ENCODE data around the gene ANAPC1. TPM values are rescaled to one million over a fixed set of nuclear protein-coding genes. Genes with fewer than 3 reads are reported as not detected.

ANAPC1 gene
- total and polyA plus RNA-seq, 9 of the 15 experiments (the other 6 are each of a cell fraction or from before 2014, with no cell fraction given): 14.0 to 126 (median 78.2) TPM

GRCh38 chr2:111918383-111918806 lies 34.4 kb upstream of the ANAPC1 start:
- ChIA-PET CTCF (ENCODE audit: low intra/inter-chr PET ratio) (no interaction called here), POLR2A (interaction anchor here (0.6 to 1.4 kb wide), 4 partner anchors 9 to 1141 kb away, joined by 3 to 5 read pairs (median 4); partner anchors contain the start of gene IL36RN)
- Histone ChIP-seq H3K4me2 (ENCODE audit: insufficient read depth, low read length) (peak overlapping the region; percentile 36; the same call in 1 of the 2 replicates), H3K9ac (ENCODE audit: insufficient read depth in 1 of 2, low read depth in 2 of 2, low read length in 2 of 2) (no peak overlapping the region), H4K20me1 (replicated peaks; ENCODE audit: control insufficient read depth, insufficient read depth, low read length) (no peaks in the 10 kb centered on the region), H3K27ac (ENCODE audit: extremely low read depth, low read depth, low read length) (no peak overlapping the region), H2AFZ (ENCODE audit: low read depth, low read length) (no peak overlapping the region), H3K79me2 (ENCODE audit: control insufficient read depth, insufficient read depth, low read length) (no peaks in the 10 kb centered on the region), H3K4me3 (no peak overlapping the region), H3K36me3 (ENCODE audit: control insufficient read depth, insufficient read depth, low read length) (no peaks in the 10 kb centered on the region), H3K9me3 (replicated peaks; ENCODE audit: control insufficient read depth, insufficient read depth, low read depth, low read length) (no peaks in the 10 kb centered on the region), H3K27me3 (ENCODE audit: control insufficient read depth in 2 of 2, insufficient read depth in 2 of 2, low read length in 2 of 2) (no peaks in the 10 kb centered on the region; a peak in 1 of 5 replicates), H3K4me1 (replicated peaks in 1 of 2; ENCODE audit: control insufficient read depth in 2 of 2, insufficient read depth in 2 of 2, low read length in 2 of 2) (peaks cover 8 to 16% of the 10 kb centered on the region in 2 experiments; a peak in 4 of 5 replicates), H3K9me1 (ENCODE audit: control insufficient read depth, insufficient read depth, low read length) (no peaks in the 10 kb centered on the region)
- intact Hi-C loops (cut with micrococcal nuclease) (no loop called here), in situ Hi-C loops (cut with MboI) (no loop called here)
- no TSS peak for BruUV-seq (replicated peaks)
- ATAC-seq (peak; percentile 72), FAIRE-seq (peak; percentile 40), DNase-seq (ENCODE audit: extremely low read depth in 1 of 4, low spot score in 3 of 4) (peak; percentile 36 to 71 (median 46))
- 41% methylated on average over 1 of the region's 1 CpG for WGBS (ENCODE audit: insufficient coverage, low coverage, missing lambda C conversion rate)
- no peak for TF ChIP-seq LEF1 (IDR thresholded peaks at IDR 0.05)
- peak; percentile 100 for TF ChIP-seq ZNF316 (IDR thresholded peaks at IDR 0.05)
- peak; percentile 46; the same call in 1 of the 2 replicates for TF ChIP-seq FOXA1 (IDR thresholded peaks at IDR 0.05; ENCODE audit: borderline replicate concordance)
- no peak for TF ChIP-seq MIER1 (IDR thresholded peaks at IDR 0.05; ENCODE audit: low read depth)
- TF ChIP-seq, protein P1, sequence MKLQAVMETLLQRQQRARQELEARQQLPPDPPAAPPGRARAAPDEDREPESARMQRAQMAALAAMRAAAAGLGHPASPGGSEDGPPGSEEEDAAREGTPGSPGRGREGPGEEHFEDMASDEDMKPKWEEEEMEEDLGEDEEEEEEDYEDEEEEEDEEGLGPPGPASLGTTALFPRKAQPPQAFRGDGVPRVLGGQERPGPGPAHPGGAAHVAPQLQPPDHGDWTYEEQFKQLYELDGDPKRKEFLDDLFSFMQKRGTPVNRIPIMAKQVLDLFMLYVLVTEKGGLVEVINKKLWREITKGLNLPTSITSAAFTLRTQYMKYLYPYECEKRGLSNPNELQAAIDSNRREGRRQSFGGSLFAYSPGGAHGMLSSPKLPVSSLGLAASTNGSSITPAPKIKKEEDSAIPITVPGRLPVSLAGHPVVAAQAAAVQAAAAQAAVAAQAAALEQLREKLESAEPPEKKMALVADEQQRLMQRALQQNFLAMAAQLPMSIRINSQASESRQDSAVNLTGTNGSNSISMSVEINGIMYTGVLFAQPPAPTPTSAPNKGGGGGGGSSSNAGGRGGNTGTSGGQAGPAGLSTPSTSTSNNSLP (IDR thresholded peaks at IDR 0.05; ENCODE audit: borderline replicate concordance, low read depth, low read length): peak; percentile 98
- peak; percentile 27; the same call in 1 of the 2 replicates for TF ChIP-seq EP400 (IDR thresholded peaks at IDR 0.05)
- TF ChIP-seq SMARCE1 (IDR thresholded peaks at IDR 0.05): peak; percentile 73
- TF ChIP-seq CCNT2 (IDR thresholded peaks at IDR 0.05; ENCODE audit: borderline replicate concordance, extremely low read depth, insufficient read length, low read depth, low read length): peak; percentile 41
- TF ChIP-seq NFIC (IDR thresholded peaks at IDR 0.05): peak; percentile 99
- TF ChIP-seq, protein P2, sequence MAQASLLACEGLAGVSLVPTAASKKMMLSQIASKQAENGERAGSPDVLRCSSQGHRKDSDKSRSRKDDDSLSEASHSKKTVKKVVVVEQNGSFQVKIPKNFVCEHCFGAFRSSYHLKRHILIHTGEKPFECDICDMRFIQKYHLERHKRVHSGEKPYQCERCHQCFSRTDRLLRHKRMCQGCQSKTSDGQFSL (CRISPR knock-in tag; IDR thresholded peaks at IDR 0.05): no peak
- TF ChIP-seq, protein P2 (tag; IDR thresholded peaks at IDR 0.05): no peak
- peak; percentile 57; the same call in 1 of the 2 replicates for TF ChIP-seq HDAC2 (IDR thresholded peaks at IDR 0.05)
- TF ChIP-seq IRF2 (CRISPR knock-in tag; IDR thresholded peaks at IDR 0.05): no peak
- no peak for TF ChIP-seq SIRT6 (IDR thresholded peaks at IDR 0.05; ENCODE audit: low read depth, low read length)
- TF ChIP-seq CTBP1 (IDR thresholded peaks at IDR 0.05; ENCODE audit: borderline replicate concordance): no peak
- no peak for TF ChIP-seq MEF2D (tag; conservative IDR thresholded peaks at IDR 0.05; ENCODE audit: low read depth)
- peak; percentile 99 for TF ChIP-seq ZBTB17 (CRISPR knock-in tag; IDR thresholded peaks at IDR 0.05)
- TF ChIP-seq CBX1 (IDR thresholded peaks at IDR 0.05; ENCODE audit: low read depth): no peak
- peak; percentile 82 for TF ChIP-seq NCOR1 (IDR thresholded peaks at IDR 0.05)
- TF ChIP-seq TCF3 (CRISPR knock-in tag; IDR thresholded peaks at IDR 0.05): peak; percentile 93
- TF ChIP-seq ZNF766 (CRISPR knock-in tag; conservative IDR thresholded peaks at IDR 0.05): 0 out of 2 replicates have a peak, but pooled peaks have one; percentile 34
- TF ChIP-seq DACH1 (IDR thresholded peaks at IDR 0.05; ENCODE audit: partially characterized antibody): peak; percentile 32
- no peak for TF ChIP-seq PHF21A (IDR thresholded peaks at IDR 0.05; ENCODE audit: borderline replicate concordance, low read depth)
- no peak for TF ChIP-seq ZNF644 (tag; IDR thresholded peaks at IDR 0.05; ENCODE audit: low read depth)
- TF ChIP-seq CEBPB (tag; IDR thresholded peaks at IDR 0.05): peak; percentile 58

Data from K562 (cell line).